Uterus (tissue), 2 donors: ENCODE data around the gene UGT1A8.

Experiments
- POLR2A ChIP-seq, 2 donors: fragments of 450-650 bp; IDR thresholded peaks; one replicate each; pipeline ENCODE4 v1.6.1; 2016; ENCODE audit warnings: antibody characterized with exemption in 2 of 2, mild to moderate bottlenecking in 1 of 2, moderate library complexity in 1 of 2
- TF ChIP-seq, protein P1 (sequence below), 4 experiments: fragments of 200-600 bp in 2 of 4; fragments of 450-650 bp in 2 of 4; sonication (generic) in 2 of 4; IDR thresholded peaks; one replicate each; pipeline ENCODE4 v1.5.1; 2016 to 2019; ENCODE audit warnings: antibody characterized with exemption in 4 of 4, mild to moderate bottlenecking in 2 of 4, moderate library complexity in 1 of 4

- TF ChIP-seq, protein P1, sequence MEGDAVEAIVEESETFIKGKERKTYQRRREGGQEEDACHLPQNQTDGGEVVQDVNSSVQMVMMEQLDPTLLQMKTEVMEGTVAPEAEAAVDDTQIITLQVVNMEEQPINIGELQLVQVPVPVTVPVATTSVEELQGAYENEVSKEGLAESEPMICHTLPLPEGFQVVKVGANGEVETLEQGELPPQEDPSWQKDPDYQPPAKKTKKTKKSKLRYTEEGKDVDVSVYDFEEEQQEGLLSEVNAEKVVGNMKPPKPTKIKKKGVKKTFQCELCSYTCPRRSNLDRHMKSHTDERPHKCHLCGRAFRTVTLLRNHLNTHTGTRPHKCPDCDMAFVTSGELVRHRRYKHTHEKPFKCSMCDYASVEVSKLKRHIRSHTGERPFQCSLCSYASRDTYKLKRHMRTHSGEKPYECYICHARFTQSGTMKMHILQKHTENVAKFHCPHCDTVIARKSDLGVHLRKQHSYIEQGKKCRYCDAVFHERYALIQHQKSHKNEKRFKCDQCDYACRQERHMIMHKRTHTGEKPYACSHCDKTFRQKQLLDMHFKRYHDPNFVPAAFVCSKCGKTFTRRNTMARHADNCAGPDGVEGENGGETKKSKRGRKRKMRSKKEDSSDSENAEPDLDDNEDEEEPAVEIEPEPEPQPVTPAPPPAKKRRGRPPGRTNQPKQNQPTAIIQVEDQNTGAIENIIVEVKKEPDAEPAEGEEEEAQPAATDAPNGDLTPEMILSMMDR (IDR thresholded peaks at IDR 0.05) = no peak
- TF ChIP-seq POLR2A (IDR thresholded peaks at IDR 0.05) = no peak
These were observed 91.5 kb downstream of the UGT1A8 start for GRCh38 chr2:233708942-233709341.
